GM19372 (cell line): ENCODE measurements around the gene MAD1L1.

Experiments
- ATAC-seq: cut with Tn5 transposase; IDR thresholded peaks from one replicate; pipeline ENCODE4 v1.9.1; 2021; ENCODE audit warnings: mild to moderate bottlenecking, low read depth, moderate library complexity; ENCODE audit not compliant: unreplicated experiment

The MAD1L1 gene

DNA sequence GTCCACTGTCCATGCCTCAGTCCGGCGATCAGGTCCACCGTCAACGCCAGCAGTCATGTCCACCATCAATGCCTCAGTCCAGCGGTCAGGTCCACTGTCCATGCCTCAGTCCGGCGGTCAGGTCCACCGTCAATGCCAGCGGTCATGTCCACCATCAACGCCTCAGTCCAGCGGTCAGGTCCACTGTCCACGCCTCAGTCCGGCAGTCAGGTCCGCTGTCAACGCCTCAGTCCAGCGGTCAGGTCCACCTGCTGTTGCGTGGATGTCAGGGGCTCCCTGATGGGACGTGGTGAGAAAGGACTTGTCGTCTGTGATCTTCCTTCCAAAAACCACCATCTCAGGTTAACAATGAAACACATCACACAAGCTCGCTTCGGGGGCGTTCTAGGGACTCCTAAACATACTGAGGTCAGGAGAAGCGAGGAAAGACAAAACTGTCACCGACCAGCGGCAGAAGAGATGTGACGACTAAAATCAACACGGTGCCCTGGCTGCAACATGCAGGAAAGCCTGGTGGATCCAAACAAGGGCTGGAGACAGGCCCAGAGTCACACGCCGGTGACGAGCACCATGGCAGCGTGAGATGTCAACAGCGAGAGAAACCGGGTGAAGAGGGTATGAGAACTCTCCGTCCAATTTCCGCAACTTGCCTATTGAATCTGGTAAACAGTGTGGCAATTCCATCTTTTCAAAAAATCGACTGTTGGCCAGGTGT, 264.2 kb downstream of the MAD1L1 start:
- ATAC-seq: no peak

DNA sequence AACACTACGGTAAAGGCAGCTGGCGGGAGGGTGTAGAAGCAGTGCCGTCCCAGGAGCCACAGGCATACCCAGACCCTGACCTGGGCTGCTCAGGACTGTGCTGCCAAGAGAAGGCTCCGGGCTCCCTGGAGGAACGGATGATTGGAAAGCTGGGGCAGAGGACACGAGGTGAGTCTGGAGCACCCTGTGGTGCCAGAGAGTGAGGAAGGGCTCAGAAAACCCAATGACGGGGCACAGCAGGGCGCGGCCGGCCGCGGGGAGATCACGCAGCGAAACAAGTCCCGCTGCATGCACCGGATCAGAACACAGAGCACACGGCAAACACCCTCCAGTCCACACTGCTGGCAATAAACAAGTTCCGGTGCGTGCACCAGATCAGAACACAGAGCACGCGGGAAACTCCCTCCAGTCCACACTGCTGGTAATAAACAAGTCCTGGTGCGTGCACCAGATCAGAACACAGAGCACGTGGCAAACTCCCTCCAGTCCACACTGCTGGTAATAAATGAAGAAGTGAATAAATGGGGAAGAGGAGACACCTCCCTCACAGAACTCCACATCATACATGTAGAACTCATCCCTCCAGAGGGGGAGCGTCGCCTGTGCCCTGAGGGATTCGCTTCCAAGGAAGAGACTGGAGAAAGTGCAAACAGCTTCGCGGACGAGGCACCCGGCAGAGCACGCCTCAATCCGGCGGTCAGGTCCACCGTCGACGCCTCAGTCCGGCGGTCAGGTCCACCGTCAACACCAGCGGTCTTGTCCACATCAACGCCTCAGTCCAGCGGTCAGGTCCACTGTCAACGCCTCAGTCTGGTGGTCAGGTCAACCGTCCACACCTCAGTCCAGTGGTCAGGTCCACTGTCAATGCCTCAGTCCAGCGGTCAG, 265.0 kb downstream of the MAD1L1 start:
- ATAC-seq: no peak

DNA sequence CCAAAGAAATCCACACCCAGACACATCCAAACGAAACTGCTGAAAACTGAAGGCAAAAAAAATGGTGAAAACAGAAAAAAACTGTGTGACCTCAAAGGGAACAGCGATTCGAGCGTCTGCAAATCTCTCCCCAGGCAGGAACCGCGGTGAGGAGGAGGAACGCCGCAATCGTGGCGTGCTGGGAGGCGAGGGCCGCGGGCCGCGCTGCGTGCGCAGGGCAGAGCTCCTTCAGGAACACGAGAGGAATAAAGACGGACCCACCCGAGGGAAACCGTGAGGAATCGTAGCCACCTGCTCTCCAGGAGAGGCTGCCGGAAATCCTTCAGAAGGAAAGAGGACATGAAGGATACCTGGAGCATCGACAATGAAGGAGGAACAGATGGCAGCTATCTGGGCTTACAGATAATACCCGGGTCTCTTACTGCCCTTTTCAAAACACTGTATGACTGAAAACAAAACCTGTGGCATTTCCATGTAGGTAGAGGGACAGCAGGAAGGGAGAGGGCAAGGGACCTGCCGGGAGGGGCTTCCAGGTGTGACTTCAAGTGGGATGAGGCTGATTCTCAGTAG, 266.0 kb downstream of the MAD1L1 start:
- ATAC-seq: no peak

DNA sequence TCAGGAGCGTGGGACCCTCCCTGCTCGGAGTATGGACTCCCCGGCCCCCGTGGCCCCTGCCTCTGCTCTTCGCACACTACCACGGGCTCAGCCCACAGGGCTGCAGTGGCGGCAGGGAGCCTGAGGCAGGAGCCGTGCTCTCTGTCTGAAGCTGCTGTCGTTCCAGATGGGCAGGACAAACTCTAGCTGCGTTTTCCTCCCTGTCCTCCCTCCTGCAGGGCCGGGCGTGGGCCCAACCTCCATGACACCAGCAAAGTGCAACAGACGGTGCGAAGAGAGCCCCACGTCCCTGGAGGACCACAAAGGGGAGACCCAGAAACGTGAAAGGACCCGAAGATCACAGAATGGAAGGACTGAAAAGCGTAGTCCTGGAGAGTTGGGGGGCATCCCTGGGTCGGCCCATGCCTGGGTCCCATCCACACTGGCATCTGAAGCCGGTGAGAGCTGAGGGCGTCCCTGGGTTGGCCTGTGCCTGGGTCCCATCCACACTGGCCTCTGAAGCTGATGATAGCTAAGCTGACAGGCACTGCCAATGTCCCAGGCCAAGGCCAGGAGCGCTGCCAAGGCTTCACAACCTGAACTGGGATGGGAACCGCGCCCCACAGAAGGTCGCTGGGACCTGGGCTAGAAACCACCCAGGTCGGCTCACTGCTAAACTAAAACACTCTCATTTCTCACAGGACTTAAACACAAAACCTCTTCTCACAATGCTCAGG, 267.0 kb downstream of the MAD1L1 start:
- ATAC-seq: no peak

DNA sequence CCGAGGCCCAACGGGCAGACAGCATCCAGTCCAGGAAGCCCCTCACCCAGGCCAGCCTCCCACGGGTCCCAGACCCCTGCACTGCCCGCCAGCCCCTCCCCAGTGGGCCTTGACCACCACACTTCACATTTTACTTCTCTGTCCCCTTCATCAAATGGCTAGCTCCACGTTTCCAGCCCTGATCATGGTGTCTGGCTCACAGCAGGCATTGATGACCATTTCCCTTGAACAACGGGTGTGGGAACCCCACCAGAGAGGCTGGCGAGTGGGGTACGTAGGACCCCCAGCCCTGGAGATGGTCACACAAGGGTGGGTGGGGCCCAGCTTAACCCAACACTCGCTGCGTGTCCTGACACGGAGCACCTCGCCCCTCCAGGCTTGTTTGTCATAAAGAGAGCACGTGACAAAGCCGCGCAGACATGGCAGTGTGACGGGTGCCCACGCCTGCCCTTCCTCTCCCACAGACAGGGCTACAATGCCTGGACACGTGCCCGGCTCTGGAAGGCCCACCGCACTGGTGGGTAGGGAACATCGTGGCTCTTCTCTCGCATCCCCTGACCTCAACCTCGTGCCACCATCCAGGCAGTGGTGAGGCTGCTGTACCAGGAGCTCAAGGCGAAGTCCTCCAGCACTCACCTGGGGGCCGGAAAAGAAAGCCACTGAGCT, 267.7 kb downstream of the MAD1L1 start:
- ATAC-seq: no peak

DNA sequence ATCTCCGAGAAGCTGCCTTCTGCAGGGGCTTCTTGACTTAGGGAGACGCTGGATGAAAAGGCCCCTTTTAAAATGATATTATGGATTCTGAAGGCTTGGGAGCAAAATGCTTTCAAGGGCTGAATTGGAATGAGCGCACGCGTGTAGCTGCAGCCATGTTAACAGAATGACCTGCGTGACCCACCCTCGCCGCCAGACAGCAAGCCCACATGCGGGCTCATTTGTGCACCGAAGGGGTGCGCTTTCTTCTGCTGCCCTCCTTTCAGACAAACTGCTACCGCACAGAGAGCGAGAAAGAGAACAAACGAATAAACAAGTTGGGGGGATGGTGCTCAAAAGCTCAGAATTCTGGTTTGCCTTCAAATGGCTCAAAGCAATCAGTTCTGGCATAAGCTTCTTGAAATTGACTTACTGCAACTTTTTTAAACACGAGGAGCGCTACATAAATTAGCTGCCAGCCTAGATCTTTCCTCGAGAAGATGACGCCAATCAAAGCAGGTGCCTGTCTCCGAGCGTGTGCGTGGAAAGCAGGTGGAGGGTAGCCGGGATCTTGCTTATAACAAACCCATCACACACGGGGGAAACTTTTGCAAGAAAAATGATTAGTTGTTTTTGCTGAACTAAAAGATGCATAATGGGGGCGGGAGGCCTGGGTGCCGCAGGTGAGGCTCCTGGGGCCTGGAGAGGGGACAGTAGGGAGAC, 268.4 kb downstream of the MAD1L1 start:
- ATAC-seq: no peak

DNA sequence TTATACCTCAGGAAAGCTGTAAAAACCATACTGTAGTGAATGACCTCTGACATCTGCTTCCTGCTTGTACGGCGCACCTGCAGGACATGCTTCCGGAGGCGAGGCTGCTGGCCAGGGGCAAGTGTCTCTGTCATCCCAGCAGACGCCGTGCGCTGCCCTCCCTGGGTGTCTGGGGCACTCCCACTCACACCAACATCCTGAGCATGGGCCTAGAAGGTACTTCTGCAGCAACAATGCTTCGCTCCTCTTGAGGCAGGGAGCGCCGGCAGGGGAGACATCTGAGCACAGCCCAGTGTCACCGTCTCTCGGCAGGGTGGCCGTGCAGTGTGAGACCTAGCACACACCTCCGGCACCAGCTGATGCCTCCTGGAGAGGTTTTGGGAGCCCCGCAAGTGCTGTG, 269.2 kb downstream of the MAD1L1 start:
- no peak for ATAC-seq

DNA sequence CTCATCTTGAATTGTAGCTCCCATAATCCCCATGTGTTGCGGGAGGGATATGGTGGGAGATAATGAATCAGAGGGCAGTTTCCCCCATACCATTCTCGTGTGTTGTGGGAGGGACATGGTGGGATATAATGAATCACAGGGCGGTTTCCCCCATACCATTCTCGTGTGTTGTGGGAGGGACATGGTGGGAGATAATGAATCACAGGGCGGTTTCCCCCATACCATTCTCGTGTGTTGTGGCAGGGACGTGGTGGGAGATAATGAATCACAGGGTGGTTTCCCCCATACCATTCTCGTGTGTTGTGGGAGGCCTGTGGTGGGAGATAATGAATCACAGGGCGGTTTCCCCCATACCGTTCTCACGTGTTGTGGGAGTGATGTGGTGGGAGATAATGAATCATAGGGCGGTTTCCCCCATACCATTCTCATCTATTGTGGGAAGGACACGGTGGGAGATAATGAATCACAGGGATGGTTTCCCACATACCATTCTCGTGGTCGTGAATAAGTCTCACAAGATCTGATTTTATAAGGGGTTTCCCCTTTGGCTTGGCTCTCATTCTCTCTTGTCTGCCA, 271.0 kb downstream of the MAD1L1 start:
- ATAC-seq: no peak

DNA sequence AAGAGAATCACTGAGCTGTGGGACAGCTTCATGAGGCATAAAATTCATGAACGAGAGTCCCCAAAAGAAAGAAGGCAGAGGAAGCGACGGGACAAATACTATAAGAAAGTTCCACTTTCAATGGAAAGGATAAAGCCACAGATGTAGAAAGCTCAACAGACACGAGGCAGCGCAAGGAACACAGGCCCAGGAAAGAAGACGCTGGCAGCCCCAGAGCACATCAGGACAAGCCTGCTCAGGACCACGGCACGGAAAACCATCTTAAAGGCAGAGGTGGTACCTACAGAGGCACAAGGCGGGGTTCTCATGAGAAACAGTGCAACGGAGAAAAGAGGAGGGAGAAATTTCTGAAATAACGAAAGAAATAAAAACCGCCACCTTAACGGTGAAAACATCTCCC, 273.4 kb downstream of the MAD1L1 start:
- ATAC-seq: no peak

DNA sequence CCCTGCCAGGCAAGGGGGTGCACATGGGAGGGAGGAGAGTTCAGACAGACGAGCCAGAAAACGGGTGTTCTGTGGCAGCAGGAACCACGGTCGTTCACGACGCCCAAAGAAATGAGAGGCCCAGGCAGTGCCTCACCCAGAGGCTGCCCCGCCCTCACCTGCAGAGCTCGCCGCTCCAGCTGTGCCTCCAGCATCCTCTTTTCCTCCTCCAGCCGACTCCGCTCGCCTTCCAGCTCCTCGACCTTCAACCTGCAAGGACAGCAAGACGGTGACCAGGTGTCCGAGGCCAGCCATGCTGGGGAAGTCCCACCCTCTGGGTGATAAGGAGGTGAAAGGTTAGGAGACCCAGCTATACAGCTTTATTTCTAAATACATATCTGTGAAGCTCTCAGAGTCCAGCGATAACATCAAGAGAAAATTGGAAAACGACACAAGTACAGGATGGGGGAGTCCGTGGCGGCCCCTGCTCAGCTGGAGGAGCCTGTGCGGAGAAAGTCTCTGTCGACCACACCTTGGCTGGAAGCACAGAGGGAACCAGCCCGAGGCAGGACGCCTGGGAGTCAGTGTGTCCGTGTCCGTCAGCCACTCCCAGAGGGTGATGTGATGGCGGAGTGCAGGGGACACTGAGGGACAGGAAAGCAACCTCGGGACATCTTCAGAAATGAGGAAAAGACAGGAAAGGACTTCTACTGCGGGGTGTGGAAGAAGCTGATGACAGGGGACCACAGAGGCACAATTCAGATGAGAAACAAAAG, 275.1 kb downstream of the MAD1L1 start:
- ATAC-seq: no peak

DNA sequence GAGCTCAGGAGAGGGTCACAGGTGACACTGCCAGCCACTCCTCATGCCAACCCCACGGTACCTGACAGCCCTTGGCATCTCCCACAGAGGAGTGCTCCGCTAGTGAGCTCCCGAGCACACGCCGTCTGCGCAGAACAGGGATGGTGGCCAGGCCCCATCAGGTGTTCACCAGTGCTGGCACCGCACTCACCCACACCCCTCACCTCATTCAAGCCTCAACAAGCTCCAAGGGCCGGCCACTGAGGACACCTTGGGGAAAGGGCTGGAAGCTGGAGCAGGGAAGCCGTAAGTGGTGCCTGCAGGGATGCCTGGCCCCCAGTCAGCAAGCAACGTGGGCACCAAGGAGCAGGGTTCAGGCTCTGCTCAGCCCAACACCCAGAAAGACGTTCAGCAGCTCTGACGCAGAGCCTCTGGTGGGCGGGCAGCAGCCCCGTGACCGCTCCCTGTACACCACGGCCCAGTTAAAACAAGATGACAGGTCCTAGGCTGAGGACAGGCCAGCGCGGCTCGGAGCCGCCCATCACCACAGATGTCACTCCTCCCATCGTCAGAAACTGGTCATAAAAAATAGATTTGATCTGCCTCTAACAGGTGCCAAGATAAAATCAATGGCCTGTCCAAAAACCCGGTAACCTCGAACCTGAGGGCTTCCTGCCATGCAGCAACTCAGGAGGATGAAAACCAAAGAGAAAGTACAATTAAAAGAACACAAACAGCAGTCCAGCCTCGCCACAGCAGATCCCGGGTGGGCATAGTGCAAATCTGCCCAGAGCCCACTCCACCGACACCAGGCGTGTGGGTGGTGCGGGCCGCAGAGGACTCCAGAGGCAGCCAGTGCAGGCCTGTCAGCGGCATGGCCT, 275.9 kb downstream of the MAD1L1 start:
- ATAC-seq: no peak

DNA sequence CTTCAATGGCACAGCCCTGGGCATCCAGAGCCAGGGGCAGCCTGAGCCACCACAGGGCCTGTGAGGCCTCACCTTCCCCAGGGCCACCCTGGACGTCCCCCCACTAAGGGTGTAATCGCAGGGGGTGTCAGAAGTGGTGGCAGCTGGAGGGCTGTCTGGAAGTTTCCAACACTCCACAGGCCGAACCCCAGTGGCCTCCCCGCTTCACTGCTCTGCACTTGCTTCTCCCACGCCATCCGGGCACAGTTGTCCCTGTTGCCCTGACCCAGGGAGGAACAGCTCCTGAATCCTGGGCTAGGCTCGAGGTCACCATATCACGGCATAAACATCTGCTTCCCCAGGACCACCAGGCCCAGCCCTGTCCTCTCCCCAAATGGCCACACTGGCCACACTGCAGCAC, 276.6 kb downstream of the MAD1L1 start:
- ATAC-seq: no peak

DNA sequence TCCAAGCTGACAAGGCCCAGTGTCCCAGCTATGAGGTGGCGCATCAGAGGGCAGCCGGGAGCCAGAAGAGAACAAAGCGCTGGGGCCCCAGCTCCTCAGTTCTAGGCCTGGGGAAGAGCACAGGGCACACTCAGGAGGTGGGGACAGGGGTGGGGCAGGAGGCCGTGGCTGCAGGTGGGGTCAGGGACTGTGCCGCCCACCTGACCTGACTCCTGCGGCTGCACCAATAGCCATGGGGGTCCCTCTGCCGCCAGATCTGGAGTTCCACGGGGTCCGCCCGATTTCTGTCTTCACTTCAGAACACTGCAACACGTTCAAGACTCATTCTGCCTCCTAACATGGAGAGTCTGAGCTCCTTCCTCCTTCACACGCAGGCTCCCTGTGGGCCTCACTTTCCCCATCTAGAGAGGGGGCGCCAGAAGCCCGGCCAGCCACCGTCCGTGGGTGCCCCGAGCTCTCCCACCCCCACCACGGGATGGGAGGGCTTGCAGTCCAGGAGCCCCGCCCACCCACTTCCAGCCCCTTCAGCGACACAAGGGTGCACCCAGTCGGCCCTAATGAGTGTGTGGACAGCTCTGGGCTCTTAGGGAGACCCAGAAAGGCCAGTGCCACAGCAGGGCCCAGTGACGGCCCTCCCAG, 278.3 kb downstream of the MAD1L1 start:
- no peak for ATAC-seq

DNA sequence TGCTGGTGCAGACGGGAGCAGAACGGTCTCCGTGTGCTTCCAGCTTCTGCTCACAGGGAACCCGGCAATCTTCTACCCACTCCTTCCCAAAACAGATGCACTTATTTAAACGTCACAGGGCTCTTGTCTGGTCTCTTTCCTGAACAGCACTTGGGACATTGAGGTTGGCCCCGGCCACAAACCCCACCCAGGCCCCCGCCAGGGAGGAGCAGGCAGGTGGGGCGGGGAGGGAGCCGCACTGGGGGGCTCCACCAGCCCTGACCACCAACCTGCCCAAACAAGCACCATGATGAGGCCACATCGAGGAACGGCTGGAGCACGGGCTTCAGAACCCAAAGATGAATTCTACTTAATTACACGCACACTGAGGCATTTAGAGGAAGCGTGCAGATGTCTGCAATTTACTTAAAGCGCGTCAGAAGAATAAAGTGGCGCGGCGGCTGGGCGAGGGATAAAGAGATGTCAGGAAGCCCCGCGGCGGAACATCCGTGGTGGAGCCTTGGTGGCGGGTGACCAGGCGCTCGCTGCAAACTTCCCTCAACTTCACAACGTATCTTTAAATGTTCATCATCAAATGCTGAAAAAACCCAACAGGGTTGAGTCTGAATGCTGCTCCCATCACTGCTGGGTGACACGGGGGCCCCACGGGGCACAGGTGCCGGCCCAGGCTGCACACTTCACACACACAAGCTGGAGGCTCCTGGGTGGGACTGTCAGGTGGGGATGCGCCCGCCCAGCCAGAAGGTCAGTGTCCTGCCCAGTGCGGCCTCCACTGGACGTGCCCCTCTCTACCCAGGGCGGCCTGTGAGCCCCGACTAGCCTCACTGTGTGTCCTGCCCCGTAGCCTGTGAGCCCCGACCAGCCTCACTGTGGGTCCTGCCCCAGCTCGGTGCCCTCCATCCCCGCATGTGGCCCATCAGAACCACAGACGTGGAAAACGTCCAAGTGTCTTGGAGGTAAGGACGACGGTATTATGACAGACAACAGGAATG, 279.2 kb downstream of the MAD1L1 start:
- ATAC-seq: no peak

DNA sequence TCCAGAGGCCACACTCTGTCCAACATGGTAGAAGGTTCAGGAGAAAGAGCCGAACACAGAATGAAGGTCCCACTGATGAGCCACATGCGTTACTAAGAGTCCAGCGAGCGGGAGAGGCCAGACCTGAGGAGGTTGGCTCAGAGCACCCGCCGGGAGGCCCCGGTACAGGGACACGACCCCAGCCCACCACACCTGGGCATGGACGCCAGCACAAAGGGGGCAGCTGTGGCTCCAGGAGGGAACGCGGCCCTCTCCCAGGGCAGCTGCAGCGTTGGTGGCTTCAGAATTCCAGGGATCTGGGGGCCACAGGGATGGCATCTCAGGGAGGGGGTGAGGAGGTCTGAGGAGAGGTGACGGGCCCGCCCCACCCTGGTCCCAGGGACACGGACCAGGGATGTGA, 280.0 kb downstream of the MAD1L1 start:
- no peak for ATAC-seq

DNA sequence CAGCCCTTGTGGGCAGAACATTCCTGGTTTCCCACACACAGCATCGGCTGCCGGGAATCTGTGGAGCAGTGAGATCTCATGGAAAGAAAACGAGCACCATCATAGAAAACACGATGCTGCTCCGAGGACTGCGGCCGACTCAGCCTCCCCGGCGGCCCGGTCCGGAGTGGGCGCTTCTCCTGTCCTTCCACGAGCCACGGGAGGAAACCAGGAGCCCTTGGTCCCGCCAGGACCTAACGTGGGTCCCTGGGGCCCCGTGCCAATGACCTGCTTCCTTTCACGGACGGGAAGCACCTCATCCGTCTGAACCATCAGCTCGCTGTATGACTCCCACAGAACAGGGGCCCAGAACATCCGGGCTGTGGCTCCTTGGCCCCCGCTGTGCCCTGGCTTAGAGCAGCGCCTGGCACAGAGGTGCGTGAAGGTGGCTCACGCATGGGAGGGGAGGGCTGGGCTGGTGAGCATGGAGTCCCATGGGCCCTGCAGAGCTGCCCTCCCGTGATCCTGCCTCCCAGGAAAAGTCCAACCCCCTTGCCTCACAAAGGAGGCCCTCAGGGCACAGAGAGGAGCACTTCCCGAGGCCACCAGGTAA, 280.5 kb downstream of the MAD1L1 start:
- ATAC-seq: no peak
